RPMI8226 (cell line): ENCODE data around the gene ARAP1.

Source experiments
- DNase-seq: peaks from one replicate; pipeline ENCODE4 v3.0.0-alpha.2; 2015

ARAP1 gene

GRCh38 chr11:72721689-72722049 lies 30.5 kb downstream of the ARAP1 start:
- peak; percentile 11 for DNase-seq

GRCh38 chr11:72721276-72721675 lies 30.9 kb downstream of the ARAP1 start:
- DNase-seq, result no peak

- no peak for DNase-seq
Observed at GRCh38 chr11:72720784-72721183, 31.4 kb downstream of the ARAP1 start.

GRCh38 chr11:72720047-72720446 lies 32.2 kb downstream of the ARAP1 start:
- no peak for DNase-seq

GRCh38 chr11:72719551-72719950 lies 32.7 kb downstream of the ARAP1 start:
- peak; percentile 42 for DNase-seq

- peak; percentile 56 for DNase-seq
Observed at GRCh38 chr11:72719144-72719543, 33.1 kb downstream of the ARAP1 start.

- DNase-seq, result no peak
Observed at GRCh38 chr11:72718101-72718501, 34.1 kb downstream of the ARAP1 start.

GRCh38 chr11:72716788-72717435 lies 35.3 kb downstream of the ARAP1 start:
- no peak for DNase-seq

- peak; percentile 21 for DNase-seq
Observed at GRCh38 chr11:72716290-72716689, 35.9 kb downstream of the ARAP1 start.

GRCh38 chr11:72712841-72713240 lies 39.4 kb downstream of the ARAP1 start:
- DNase-seq, result no peak

- no peak for DNase-seq
Observed at GRCh38 chr11:72712168-72712751, 39.9 kb downstream of the ARAP1 start.

- DNase-seq, result no peak
Observed at GRCh38 chr11:72711141-72711540, 41.1 kb downstream of the ARAP1 start.

GRCh38 chr11:72710278-72710677 lies 41.9 kb downstream of the ARAP1 start:
- no peak for DNase-seq

- no peak for DNase-seq
Observed at GRCh38 chr11:72709478-72710238, 42.5 kb downstream of the ARAP1 start.

GRCh38 chr11:72707032-72707431 lies 45.2 kb downstream of the ARAP1 start:
- DNase-seq, result no peak

- DNase-seq, result no peak
Observed at GRCh38 chr11:72706579-72706978, 45.6 kb downstream of the ARAP1 start.

- DNase-seq, result no peak
Observed at GRCh38 chr11:72705442-72706365, 46.5 kb downstream of the ARAP1 start.

GRCh38 chr11:72704783-72705265 lies 47.4 kb downstream of the ARAP1 start:
- no peak for DNase-seq

GRCh38 chr11:72704028-72704782 lies 48.0 kb downstream of the ARAP1 start:
- no peak for DNase-seq

- no peak for DNase-seq
Observed at GRCh38 chr11:72703267-72704008, 48.8 kb downstream of the ARAP1 start.

GRCh38 chr11:72702577-72703241 lies 49.5 kb downstream of the ARAP1 start:
- DNase-seq, result no peak
